Measurements from ENCODE around the gene BICC1. TPM values are rescaled to one million over a fixed set of nuclear protein-coding genes. Genes with fewer than 3 reads are reported as not detected.
"Not testable (repeated sequence)": the region's sequence is repeated elsewhere in the genome, so short reads cannot be mapped to it uniquely, and the experiment has no call there.

Gene BICC1
- total RNA-seq, 1 donor from 2014 or later = 32.5 TPM

DNA sequence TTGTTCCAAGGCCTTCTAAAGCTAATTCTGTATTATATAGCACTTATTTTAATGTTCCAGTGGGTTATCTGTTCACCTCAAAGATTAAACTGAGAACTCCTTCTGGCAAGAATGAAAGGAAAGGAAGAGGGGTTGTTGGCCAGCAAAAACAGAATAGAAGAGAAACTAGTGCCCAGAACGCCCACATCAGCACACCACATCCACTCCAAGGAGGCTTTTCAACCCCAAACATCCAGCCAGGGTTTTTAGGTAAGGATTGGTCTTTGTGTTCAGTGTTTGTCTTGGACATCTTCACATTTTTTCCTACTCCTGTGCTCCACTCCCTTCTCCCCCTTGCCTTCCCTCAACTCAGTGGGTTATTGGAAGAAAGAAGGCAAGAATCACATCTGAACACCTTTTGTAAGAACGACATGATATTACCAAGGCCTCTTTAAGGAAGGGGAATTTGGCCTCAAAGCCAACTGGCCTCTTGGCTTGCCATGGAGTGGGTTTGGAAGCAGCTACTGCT, 55.8 kb downstream of the BICC1 start:
- no peak for DNase-seq

- no peak for DNase-seq
These were observed 57.6 kb downstream of the BICC1 start for GRCh38 chr10:58570307-58570723.

- no peak for DNase-seq
These were observed 58.3 kb downstream of the BICC1 start for GRCh38 chr10:58570979-58571378.

DNA sequence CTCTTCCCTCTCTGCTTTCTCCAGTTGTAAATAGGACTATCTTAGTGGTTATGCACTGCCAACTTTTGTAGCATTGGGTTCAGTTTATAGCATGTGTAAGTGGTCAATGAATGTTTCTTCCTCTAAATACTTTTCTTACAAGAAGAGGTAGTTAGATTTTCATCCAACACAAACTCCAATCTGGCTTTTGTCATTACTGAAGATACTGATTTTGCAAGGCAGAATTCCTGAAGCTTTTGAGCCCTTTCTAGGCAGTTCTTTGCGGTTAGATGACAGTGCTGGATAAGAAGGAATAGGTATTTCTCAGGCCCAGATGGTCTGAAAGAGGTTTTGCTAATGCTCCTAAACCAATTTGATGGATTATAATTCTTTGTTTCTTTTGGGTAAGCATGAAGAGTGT, 60.5 kb downstream of the BICC1 start:
- DNase-seq = no peak

DNA sequence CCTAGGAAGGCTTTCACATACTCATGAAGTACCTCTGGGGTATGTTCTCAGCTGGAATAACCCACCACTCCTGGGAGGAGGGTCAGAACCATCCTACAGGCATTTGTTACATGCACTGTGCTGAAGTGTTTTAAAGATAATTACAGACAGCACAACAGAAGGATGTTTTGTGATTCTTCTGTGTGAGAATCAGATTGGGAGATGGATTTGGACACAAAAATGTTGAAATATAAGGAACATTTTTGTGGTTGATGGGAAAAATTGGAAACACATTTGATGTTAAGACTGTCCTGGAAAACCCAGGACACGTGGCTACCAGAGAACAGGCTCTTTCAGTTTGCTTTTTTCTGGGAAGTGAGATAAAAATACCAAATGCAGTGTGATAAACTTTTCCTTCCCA, 61.4 kb downstream of the BICC1 start:
- no peak for DNase-seq

GRCh38 chr10:58575491-58575890, 62.8 kb downstream of the BICC1 start:
- DNase-seq = no peak

DNA sequence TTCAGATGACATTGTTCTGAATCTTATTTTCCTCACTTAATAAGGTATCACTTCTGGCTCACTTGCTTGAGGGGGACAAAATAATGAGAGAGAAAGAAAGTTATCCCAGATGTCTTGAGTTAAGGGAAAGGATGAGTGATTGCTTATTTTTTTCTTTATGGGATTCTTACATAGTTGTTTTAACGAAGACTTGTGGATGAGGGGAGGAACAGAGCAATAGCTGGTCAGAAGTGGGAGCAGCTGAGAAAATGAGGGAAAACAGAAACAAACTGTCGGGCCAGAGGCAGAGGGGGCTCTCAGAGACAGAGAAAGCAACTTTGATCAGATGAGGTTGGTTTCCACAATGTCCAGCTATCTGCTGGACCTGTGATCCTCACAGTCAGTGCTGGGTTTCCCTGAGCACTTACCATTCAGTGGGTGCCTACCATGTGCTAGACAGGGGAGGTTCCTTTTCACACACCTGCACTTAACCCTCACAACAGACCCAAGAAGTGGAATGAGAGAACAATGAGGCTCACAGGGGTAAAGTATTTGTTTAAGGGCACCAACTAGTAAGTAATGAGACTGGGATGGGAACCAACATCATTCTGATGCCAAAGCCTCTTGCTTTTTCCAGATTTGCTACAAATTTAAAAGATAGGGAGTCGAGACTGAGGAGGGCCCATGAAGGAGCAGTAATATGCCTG, 64.2 kb downstream of the BICC1 start:
- no peak for DNase-seq

DNA sequence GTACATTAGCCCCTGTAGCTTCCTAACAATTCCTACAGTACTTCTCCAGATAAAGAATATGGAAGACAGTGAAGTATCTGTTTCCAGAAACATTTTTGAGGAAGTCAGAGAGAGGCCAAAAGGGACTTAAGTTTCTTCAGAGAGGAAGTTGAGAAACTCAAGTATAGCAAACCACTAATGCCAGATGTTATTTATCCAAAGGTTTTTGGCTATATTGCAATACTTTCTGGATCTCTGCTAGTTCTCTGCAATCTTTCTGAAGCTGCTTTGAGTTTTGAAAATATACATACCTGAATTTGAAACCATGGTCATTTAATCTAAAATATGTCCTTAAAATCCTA, 64.7 kb downstream of the BICC1 start:
- DNase-seq = peak; percentile 76

- no peak for DNase-seq
These were observed 65.7 kb downstream of the BICC1 start for GRCh38 chr10:58578366-58578765.

DNA sequence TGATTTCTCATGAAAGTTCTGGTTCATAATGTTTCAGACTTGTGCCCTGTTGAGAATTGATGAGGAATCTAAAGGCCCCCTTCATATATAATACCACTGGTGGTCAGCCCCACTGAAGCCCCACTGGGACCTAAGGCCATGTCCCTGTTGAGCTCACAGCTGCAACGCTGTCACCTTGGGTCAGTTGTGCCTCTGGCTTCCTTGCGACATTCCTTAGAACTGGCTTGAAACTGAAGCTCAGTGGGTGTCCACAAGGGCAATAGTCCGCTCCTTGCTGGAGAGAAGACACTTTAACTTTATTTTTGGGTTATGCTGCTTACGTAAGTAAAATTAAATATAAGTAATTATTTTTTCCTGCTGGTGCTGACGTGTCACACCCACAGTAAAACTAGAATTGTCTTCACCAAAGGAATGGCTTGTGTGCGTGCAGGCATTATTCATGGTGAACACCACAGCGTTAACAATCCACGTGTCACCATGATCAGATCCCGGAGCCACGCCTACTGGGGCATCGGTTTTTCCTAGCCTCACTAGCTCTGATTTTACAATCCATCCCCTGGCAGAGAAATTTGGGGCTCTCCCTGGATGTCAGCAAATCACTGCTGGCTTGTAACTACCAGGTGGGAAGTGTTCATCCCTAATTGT, 66.5 kb downstream of the BICC1 start:
- no peak for DNase-seq

GRCh38 chr10:58582045-58582444, 69.4 kb downstream of the BICC1 start:
- no peak for DNase-seq

DNA sequence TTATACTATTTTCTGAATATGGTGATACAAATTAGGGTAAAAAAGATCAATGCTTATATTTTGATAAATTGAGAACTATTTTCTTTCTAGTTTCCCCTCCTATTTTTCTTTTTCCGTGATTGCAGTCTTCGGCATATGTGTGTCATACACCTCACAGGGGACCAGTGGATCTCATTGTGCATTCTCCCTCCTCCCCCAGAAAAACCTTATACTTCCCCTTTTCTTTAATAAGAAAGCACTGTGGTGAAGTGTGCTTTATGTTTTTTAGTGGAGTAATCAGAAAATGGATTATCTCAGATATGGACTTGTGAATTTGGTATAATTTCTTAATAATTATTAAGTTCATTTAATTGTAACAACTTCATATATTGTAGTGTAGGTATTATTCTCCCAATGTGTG, 72.8 kb downstream of the BICC1 start:
- no peak for DNase-seq

GRCh38 chr10:58586282-58587245, 73.9 kb downstream of the BICC1 start:
- no peak for DNase-seq

DNA sequence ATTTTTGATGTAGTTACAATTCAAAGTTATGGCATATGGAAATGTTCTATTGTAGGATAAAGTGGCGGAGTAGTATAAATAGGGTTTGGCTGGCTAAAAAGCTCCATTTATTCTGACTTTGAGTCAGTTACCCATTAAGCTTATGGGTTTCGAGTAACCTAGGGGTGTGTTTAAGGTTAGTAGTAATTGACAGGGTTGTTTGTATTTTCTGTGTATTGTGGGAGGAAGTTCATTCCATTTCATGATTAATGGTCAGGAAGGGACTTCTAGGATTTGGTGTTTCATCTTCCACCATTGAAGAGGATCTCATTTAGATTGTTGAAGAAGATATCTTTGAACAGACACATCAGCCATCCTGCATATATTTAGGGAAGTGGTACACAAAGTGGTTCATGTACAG, 75.0 kb downstream of the BICC1 start:
- DNase-seq = no peak

DNA sequence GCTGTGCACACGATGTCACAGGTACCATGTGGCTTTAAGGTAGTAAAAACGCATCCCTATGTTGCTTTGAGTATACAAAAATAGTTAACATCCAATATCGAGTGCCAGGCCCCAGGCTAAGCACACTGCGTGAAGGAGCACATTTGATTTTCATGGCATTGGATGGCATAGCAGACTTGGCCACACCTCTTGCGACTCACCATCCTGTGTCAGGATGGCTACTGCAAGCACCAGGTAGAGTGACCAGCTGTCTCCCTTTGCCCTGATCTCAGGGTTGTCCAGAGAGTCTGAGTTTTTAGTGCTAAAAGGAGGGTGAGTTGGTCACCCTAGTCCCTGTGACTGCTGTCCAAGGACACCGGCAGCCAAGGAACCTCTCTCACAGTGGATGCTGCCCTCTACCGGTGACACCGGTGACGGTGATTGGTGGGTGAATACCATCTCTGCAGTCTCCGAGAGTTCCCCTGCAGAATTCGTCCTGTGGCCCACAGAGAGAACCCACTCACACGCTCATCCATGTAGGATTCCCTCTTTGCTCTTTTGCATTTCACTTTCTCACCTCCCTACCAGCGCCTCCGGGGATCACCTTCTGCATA, 76.1 kb downstream of the BICC1 start:
- DNase-seq = no peak

GRCh38 chr10:58590152-58590840, 77.6 kb downstream of the BICC1 start:
- DNase-seq = peak; percentile 54

- no peak for DNase-seq
These were observed 78.3 kb downstream of the BICC1 start for GRCh38 chr10:58590924-58591323.

- DNase-seq = no peak
These were observed 80.3 kb downstream of the BICC1 start for GRCh38 chr10:58593008-58593407.

DNA sequence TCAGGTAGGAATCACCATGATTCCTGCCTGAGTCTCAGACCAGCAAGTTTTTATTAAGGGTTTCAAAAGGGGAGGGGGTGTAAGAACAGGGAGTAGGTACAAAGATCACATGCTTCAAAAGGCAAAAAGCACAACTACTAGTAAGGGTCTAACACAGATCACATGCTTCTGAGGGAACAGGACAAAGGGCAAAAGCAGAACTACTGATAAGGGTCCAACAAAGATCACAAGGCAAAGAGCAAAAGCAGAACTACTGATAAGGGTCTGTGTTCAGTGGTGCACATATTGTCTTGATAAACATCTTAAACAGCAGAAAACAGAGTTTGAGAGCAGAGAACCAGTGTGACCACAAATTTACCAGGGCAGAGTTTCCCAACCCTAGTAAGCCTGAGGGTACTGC, 84.5 kb downstream of the BICC1 start:
- not testable (repeated sequence) for DNase-seq

DNA sequence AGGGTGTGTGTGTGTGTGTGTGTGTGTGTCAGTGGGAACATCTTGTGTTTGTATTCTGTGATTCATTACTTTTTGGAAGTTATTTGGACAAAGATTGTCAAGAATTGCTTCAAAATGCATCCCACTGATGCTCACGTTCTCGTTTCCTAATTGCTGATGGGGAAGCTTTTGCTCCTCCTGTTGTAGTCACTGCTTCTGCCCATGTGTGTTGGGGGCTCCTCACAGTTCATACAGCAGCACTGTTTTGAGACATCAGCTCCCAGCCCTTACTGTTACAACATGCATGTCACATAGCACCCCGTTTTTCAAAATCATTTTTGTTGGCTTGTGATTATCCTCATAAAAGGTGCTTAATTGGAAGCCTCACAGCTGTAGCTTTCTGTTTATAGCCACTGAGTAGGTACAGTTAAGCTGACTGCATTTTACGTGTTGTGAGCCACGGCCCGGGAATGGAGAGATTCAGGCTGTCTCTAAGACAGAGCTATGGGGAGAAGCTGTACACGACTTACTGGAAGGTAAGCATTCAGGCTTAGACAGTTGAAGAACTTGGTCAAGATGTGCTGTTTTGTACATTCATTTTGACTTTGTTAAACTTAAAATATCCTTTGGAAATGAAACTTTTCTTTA, 87.4 kb downstream of the BICC1 start:
- no peak for DNase-seq

GRCh38 chr10:58608351-58608750, 95.7 kb downstream of the BICC1 start:
- DNase-seq = no peak
